NCI-H2107 treated with DMSO at 0.1 percent for 48 hours (cell line): Measurements from ENCODE around the gene CUL4A.
"Not testable (repeated sequence)": the region's sequence is repeated elsewhere in the genome, so short reads cannot be mapped to it uniquely, and the experiment has no call there.

Experiments
- DNase-seq: peaks from one replicate; lab custom pipeline; 2025; ENCODE audit not compliant: unreplicated experiment; lab: John Stamatoyannopoulos, UW

Gene CUL4A

GRCh38 chr13:113283904-113284303 is 74.5 kb downstream of the CUL4A start:
- no peak for DNase-seq

GRCh38 chr13:113288880-113289279 is 79.5 kb downstream of the CUL4A start:
- DNase-seq: no peak

GRCh38 chr13:113291129-113291528 is 81.7 kb downstream of the CUL4A start:
- DNase-seq: no peak

- DNase-seq: peak; percentile 3
These were observed 82.8 kb downstream of the CUL4A start for GRCh38 chr13:113292021-113292862.

- DNase-seq: no peak
These were observed 84.3 kb downstream of the CUL4A start for GRCh38 chr13:113293686-113294085.

GRCh38 chr13:113295776-113296175 is 86.4 kb downstream of the CUL4A start:
- no peak for DNase-seq

- DNase-seq: peak; percentile 20
These were observed 87.5 kb downstream of the CUL4A start, which contains the start of gene LAMP1 for GRCh38 chr13:113296823-113297369. Gene LAMP1, plus strand, starts transcription at chr13:113297239. Its CDS starts 196 bp downstream, at chr13:113297435.

GRCh38 chr13:113297370-113298042 is 88.1 kb downstream of the CUL4A start:
- DNase-seq: no peak

GRCh38 chr13:113298043-113298945 is 88.9 kb downstream of the CUL4A start:
- DNase-seq: peak; percentile 22

GRCh38 chr13:113299951-113300350 is 90.5 kb downstream of the CUL4A start:
- DNase-seq: no peak

GRCh38 chr13:113302986-113303385 is 93.6 kb downstream of the CUL4A start:
- DNase-seq: no peak

- no peak for DNase-seq
These were observed 94.7 kb downstream of the CUL4A start for GRCh38 chr13:113304121-113304520.

GRCh38 chr13:113305208-113305607 is 95.8 kb downstream of the CUL4A start:
- no peak for DNase-seq

- no peak for DNase-seq
These were observed 98.1 kb downstream of the CUL4A start for GRCh38 chr13:113307491-113307890.

- no peak for DNase-seq
These were observed 100.1 kb downstream of the CUL4A start for GRCh38 chr13:113309473-113309872.

GRCh38 chr13:113314112-113314511 is 104.7 kb downstream of the CUL4A start:
- not testable (repeated sequence) for DNase-seq

GRCh38 chr13:113314895-113315470 is 105.6 kb downstream of the CUL4A start:
- not testable (repeated sequence) for DNase-seq

GRCh38 chr13:113315992-113316391 is 106.6 kb downstream of the CUL4A start:
- DNase-seq: no peak
